Cardiac muscle cell (in vitro differentiated cells and primary cell): ENCODE measurements around the gene OR4X2. TPM values are rescaled to one million over a fixed set of nuclear protein-coding genes. Genes with fewer than 3 reads are reported as not detected.

ENCODE experiments used
- DNase-seq, 2 donors: peaks; one replicate each; pipeline versions ENCODE4 v3.0.0 to v3.0.0-alpha.2; 2010 to 2017; ENCODE audit warnings: low read depth in 1 of 2, low spot score in 1 of 2
- H3K27ac ChIP-seq: fragments of 200-600 bp; sonication (generic); 2 replicates; pipeline ENCODE4 v1.5.1; 2016
- H3K27me3 ChIP-seq: fragments of 200-600 bp; sonication (generic); 2 replicates; pipeline ENCODE4 v1.6.0; 2016; ENCODE audit warnings: control low read depth
- H3K36me3 ChIP-seq: fragments of 200-600 bp; sonication (generic); 2 replicates; pipeline ENCODE4 v1.5.1; 2016; ENCODE audit warnings: control low read depth
- H3K4me1 ChIP-seq: fragments of 200-600 bp; sonication (generic); 2 replicates; pipeline ENCODE4 v1.8.1; 2017; ENCODE audit warnings: low read depth, mild to moderate bottlenecking, mixed run types
- H3K4me3 ChIP-seq: fragments of 200-600 bp; sonication (generic); 2 replicates; pipeline ENCODE4 v1.5.1; 2016; ENCODE audit warnings: mild to moderate bottlenecking
- H3K9me3 ChIP-seq: fragments of 200-600 bp; sonication (generic); 2 replicates; pipeline ENCODE4 v1.5.1; 2017; ENCODE audit warnings: low read depth, mild to moderate bottlenecking, control low read depth
- polyA plus RNA-seq: library from polyadenylated mRNA; unstranded; fragments of >200 nt; fragmentation: Nextera tagmentation; extraction: Ambion mirVana; gene quantifications from 2 replicates; pipeline ENCODE4 v1.2.1, GENCODE V29; 2016
- total RNA-seq: library from RNA; depleted of rRNA; stranded (reverse); fragments of >200 nt; gene quantifications from 2 replicates; pipeline ENCODE4 v1.2.3, GENCODE V29; 2016
- TF ChIP-seq, protein P1 (sequence below): IDR thresholded peaks from 2 replicates; pipeline ENCODE4 v1.5.1; 2012; ENCODE audit warnings: low read depth, mild to moderate bottlenecking, low read length

OR4X2 gene
- total and polyA plus RNA-seq, 2 experiments from 2014 or later: not detected

DNA sequence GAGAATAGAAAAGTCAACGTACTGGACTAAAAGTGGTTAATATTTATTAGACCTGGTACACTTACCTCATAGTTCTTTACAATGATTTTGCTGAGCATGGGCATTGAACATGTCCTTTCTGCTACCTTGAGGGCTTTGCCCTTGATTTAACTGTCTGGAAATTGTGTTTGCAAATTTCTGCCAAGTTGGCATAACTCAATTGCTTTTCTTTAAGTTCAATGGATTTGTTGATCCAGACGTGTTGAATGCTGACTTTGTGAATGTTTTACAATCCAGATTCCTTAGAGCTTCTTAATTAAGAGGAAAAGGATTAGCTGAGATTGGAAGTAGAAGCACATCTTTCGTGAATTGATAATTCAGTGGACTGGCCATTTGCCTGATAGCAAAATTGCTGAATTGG is 7.2 kb upstream of the OR4X2 start:
- H3K9me3 ChIP-seq: peaks cover 6% of the 10 kb centered on the region
- H3K27ac ChIP-seq: no peak overlapping the region
- no peak for DNase-seq
- TF ChIP-seq, protein P1, sequence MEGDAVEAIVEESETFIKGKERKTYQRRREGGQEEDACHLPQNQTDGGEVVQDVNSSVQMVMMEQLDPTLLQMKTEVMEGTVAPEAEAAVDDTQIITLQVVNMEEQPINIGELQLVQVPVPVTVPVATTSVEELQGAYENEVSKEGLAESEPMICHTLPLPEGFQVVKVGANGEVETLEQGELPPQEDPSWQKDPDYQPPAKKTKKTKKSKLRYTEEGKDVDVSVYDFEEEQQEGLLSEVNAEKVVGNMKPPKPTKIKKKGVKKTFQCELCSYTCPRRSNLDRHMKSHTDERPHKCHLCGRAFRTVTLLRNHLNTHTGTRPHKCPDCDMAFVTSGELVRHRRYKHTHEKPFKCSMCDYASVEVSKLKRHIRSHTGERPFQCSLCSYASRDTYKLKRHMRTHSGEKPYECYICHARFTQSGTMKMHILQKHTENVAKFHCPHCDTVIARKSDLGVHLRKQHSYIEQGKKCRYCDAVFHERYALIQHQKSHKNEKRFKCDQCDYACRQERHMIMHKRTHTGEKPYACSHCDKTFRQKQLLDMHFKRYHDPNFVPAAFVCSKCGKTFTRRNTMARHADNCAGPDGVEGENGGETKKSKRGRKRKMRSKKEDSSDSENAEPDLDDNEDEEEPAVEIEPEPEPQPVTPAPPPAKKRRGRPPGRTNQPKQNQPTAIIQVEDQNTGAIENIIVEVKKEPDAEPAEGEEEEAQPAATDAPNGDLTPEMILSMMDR: no peak
- H3K36me3 ChIP-seq: no peaks in the 10 kb centered on the region
- no peak overlapping the region for H3K4me3 ChIP-seq
- no peaks in the 10 kb centered on the region for H3K27me3 ChIP-seq
- no peaks in the 10 kb centered on the region for H3K4me1 ChIP-seq

DNA sequence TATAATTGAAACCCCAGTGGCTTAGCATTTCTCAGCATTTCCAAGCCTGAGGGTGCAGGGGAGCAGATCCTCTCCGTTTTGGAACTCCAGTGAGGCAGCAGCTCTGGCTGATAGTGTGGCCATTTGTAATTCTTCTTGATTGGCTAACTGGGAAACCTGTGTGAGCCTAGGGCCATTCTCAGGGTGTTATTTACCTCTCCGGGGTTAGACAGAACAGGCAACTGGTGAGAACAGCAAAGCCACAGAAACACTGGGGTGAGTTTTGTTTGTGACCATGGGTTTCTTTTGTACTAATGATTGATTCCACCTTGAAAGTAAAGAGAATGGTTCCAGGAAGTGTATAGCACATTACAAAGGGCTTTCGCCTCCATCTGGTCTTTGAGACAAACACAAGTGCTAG is 2.4 kb upstream of the OR4X2 start:
- no peak overlapping the region for H3K4me3 ChIP-seq
- no peak overlapping the region for H3K27ac ChIP-seq
- no peaks in the 10 kb centered on the region for H3K4me1 ChIP-seq
- no peaks in the 10 kb centered on the region for H3K36me3 ChIP-seq
- H3K27me3 ChIP-seq: no peaks in the 10 kb centered on the region
- TF ChIP-seq, protein P1: no peak
- DNase-seq: no peak
- peaks cover 6% of the 10 kb centered on the region for H3K9me3 ChIP-seq

DNA sequence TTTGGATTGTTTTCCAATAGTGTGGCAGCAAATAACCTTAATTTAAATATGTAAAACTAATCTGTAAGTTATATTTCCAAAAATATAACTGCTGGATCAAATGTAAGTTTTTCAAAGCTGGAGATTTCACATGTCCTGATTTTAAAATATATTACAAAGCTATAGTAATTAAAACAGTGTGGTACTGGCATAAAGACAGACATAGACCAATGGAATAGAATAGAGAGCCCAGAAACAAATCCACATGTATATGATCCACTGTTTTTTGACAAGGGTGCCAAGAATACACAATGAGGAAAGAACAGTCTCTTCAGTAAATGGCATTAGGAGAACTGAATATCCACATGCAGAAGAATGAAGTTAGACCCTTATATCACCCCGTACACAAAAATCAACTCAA is 4.0 kb downstream of the OR4X2 start:
- H3K4me1 ChIP-seq: no peaks in the 10 kb centered on the region
- no peak overlapping the region for H3K27ac ChIP-seq
- no peaks in the 10 kb centered on the region for H3K27me3 ChIP-seq
- TF ChIP-seq, protein P1: no peak
- no peaks in the 10 kb centered on the region for H3K36me3 ChIP-seq
- H3K4me3 ChIP-seq: no peak overlapping the region
- peaks cover 2% of the 10 kb centered on the region for H3K9me3 ChIP-seq
- no peak for DNase-seq

- TF ChIP-seq, protein P1: no peak
- H3K27ac ChIP-seq: no peak overlapping the region
- H3K27me3 ChIP-seq: no peaks in the 10 kb centered on the region
- H3K4me3 ChIP-seq: no peak overlapping the region
- no peaks in the 10 kb centered on the region for H3K4me1 ChIP-seq
- H3K36me3 ChIP-seq: no peaks in the 10 kb centered on the region
- peaks cover 3% of the 10 kb centered on the region for H3K9me3 ChIP-seq
- no peak for DNase-seq
Observed at GRCh38 chr11:48261600-48261999, 16.7 kb downstream of the OR4X2 start.

DNA sequence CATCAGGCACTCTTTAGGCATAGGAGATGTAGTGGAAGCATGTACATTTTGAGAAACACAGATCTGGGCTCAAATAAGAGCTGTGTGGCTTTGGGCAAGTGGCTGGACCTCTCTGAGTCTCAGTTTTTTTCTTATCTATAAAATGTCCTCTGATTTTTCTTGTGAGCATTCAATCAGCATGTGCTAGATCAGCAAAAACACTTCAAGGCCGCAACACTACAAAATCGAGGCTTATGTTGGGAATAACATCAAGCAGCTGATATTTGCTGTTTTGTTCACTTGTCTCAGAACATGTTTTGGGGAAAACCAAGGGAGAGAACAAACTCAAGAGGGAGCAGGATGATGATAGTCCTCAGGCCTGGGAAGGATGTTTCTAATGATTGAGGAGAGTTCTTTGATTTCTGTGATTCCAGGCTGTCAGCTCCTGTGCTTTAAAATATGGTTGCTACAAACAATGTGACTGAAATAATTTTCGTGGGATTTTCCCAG is 18.6 kb downstream of the OR4X2 start, which contains the start of gene OR4X1:
OR4X1 (plus strand) TSS at position 439 of the 489 bp plus-strand sequence; CDS start at position 439, 0 bp downstream.
- no peaks in the 10 kb centered on the region for H3K4me1 ChIP-seq
- H3K9me3 ChIP-seq: no peaks in the 10 kb centered on the region
- no peaks in the 10 kb centered on the region for H3K27me3 ChIP-seq
- no peak for DNase-seq
- H3K27ac ChIP-seq: no peak within 1 kb of the TSS
- TF ChIP-seq, protein P1: no peak
- no peak within 1 kb of the TSS for H3K4me3 ChIP-seq
- H3K36me3 ChIP-seq: no peaks in the 10 kb centered on the region
